Erythroblast (primary cell): ENCODE measurements around the gene PKDCC.

Experiments
- GATA1 ChIP-seq: IDR thresholded peaks from 2 replicates; pipeline ENCODE4 v1.6.1; 2011; ENCODE audit warnings: low read depth, mild to moderate bottlenecking, control low read depth, low read length, moderate library complexity
- POLR2A ChIP-seq: IDR thresholded peaks from 2 replicates; pipeline ENCODE4 v1.6.1; 2011; ENCODE audit warnings: mild to moderate bottlenecking, low read length

DNA sequence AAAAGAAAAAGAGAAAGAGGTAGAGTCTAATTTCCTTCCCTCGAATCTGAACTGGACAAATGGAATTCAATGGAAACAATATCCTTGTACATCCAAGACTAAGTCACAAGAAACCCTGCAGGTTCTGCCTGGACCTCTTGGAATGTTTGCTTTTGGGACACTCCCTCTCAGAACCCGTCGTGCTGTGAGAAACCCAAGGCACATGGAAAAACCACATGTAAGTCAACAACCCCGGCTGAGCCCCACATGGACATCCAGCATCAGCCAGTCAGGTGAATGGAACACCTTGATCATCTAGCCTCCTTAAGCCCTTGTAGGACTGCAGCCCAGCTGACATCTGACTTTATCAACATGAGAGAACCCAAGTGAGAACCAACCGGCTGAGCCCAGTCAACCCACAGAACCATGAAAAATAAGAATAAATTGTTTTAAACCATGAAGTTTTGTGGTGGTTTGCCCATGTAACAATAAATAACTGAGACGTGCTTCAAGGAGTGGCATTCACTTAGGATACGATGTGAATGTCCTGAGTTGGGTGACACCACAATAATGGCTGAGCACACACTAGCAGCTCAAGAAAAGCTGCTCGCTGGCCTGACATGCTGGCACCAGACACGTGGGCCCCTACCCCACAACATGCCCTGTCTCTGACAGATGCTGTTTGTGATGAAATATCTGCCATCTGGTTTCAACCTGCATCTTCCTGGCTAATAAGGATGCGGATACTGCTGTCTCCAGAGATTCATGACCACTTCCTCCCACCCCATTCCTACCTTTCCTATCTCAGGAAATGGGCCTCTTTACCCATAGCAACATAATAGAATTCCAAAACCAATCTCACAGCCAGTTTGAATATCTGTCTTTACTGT is 28.8 kb downstream of the PKDCC start:
- TF ChIP-seq POLR2A, result no peak
- no peak for TF ChIP-seq GATA1
